ENCODE data around the gene TSSK1B.

DNA sequence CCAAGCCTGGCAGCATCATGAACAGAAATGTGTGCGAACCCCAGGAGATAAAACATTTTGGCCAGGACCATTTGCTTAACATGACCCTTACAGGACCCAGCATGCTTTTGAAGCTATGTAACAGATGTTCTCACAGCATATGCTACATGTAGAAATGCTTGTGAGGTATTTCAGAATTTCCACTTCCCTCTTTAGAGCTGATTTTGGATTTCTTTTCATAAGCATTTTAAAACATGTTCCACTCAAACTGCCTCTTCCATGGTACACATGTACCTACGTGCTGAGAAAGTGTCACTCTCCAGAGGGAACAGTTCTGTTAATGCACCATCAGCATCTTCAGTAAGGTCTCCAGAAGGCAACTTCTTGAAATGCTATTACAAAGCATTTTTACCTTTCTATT is 15.7 kb upstream of the TSSK1B start:
- TF ChIP-seq, protein P1, sequence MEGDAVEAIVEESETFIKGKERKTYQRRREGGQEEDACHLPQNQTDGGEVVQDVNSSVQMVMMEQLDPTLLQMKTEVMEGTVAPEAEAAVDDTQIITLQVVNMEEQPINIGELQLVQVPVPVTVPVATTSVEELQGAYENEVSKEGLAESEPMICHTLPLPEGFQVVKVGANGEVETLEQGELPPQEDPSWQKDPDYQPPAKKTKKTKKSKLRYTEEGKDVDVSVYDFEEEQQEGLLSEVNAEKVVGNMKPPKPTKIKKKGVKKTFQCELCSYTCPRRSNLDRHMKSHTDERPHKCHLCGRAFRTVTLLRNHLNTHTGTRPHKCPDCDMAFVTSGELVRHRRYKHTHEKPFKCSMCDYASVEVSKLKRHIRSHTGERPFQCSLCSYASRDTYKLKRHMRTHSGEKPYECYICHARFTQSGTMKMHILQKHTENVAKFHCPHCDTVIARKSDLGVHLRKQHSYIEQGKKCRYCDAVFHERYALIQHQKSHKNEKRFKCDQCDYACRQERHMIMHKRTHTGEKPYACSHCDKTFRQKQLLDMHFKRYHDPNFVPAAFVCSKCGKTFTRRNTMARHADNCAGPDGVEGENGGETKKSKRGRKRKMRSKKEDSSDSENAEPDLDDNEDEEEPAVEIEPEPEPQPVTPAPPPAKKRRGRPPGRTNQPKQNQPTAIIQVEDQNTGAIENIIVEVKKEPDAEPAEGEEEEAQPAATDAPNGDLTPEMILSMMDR (IDR thresholded peaks at IDR 0.05; ENCODE audit: insufficient read depth, low read length, poor library complexity, severe bottlenecking) = no peak
- TF ChIP-seq EZH2phosphoT487 (conservative IDR thresholded peaks at IDR 0.05; ENCODE audit: low read length) = no peak
